Neural crest cell (in vitro differentiated cells): ENCODE results near the gene RAB3GAP2. TPM values are rescaled to one million over a fixed set of nuclear protein-coding genes. Genes with fewer than 3 reads are reported as not detected.
"Not testable (repeated sequence)": the region's sequence is repeated elsewhere in the genome, so short reads cannot be mapped to it uniquely, and the experiment has no call there.

ENCODE experiments used
- DNase-seq: peaks from one replicate; pipeline ENCODE4 v3.0.0; 2021; ENCODE audit warnings: low read depth, mixed read lengths, low spot score
- H3K27ac Mint-ChIP-seq: one replicate; pipeline ENCODE4 v1.8.0; 2021; ENCODE audit warnings: mild to moderate bottlenecking, mixed read lengths; ENCODE audit not compliant: unreplicated experiment
- H3K27me3 Mint-ChIP-seq: 2 replicates; pipeline ENCODE4 v1.8.0; 2021; ENCODE audit warnings: low read depth, mild to moderate bottlenecking, mixed read lengths
- H3K36me3 Mint-ChIP-seq: 2 replicates; pipeline ENCODE4 v1.8.0; 2021; ENCODE audit warnings: low read depth, mild to moderate bottlenecking, mixed read lengths
- H3K4me1 Mint-ChIP-seq: 2 replicates; pipeline ENCODE4 v1.8.0; 2021; ENCODE audit warnings: mixed read lengths
- H3K4me3 Mint-ChIP-seq: one replicate; pipeline ENCODE4 v1.8.0; 2021; ENCODE audit warnings: mild to moderate bottlenecking, mixed read lengths
- H3K9me3 Mint-ChIP-seq: 2 replicates; pipeline ENCODE4 v1.8.0; 2021; ENCODE audit warnings: mixed read lengths
- total RNA-seq: library from RNA; stranded (reverse); gene quantifications from 2 replicates; pipeline ENCODE4 v1.2.1, GENCODE V29; 2021
- TF ChIP-seq, protein P1 (sequence below): fragments of 200-600 bp; sonication (generic); conservative IDR thresholded peaks from 2 replicates; pipeline ENCODE4 v1.5.0; 2021; ENCODE audit warnings: antibody characterized with exemption, mild to moderate bottlenecking

The RAB3GAP2 gene
- total RNA-seq, 1 donor from 2014 or later: 36.4 TPM

GRCh38 chr1:220243947-220244346 lies 28.3 kb downstream of the RAB3GAP2 start:
- Mint-ChIP-seq H3K9me3 (peaks cover 19% of the 10 kb centered on the region), H3K27ac (no peak overlapping the region), H3K27me3 (no peaks in the 10 kb centered on the region), H3K4me1 (peaks cover 9% of the 10 kb centered on the region), H3K36me3 (peaks cover 42% of the 10 kb centered on the region), H3K4me3 (peak overlapping the region; percentile 23)
- TF ChIP-seq, protein P1, sequence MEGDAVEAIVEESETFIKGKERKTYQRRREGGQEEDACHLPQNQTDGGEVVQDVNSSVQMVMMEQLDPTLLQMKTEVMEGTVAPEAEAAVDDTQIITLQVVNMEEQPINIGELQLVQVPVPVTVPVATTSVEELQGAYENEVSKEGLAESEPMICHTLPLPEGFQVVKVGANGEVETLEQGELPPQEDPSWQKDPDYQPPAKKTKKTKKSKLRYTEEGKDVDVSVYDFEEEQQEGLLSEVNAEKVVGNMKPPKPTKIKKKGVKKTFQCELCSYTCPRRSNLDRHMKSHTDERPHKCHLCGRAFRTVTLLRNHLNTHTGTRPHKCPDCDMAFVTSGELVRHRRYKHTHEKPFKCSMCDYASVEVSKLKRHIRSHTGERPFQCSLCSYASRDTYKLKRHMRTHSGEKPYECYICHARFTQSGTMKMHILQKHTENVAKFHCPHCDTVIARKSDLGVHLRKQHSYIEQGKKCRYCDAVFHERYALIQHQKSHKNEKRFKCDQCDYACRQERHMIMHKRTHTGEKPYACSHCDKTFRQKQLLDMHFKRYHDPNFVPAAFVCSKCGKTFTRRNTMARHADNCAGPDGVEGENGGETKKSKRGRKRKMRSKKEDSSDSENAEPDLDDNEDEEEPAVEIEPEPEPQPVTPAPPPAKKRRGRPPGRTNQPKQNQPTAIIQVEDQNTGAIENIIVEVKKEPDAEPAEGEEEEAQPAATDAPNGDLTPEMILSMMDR: no peak
- no peak for DNase-seq

- H3K27me3 Mint-ChIP-seq: no peaks in the 10 kb centered on the region
- H3K9me3 Mint-ChIP-seq: peaks cover 7% of the 10 kb centered on the region
Measured at GRCh38 chr1:220241072-220241663, 31.1 kb downstream of the RAB3GAP2 start.

GRCh38 chr1:220239966-220240365 lies 32.3 kb downstream of the RAB3GAP2 start:
- TF ChIP-seq, protein P1: no peak
- peaks cover 16% of the 10 kb centered on the region for H3K36me3 Mint-ChIP-seq
- no peak for DNase-seq
- peaks cover 4% of the 10 kb centered on the region for H3K4me1 Mint-ChIP-seq
- no peak overlapping the region for H3K4me3 Mint-ChIP-seq
- peaks cover 4% of the 10 kb centered on the region for H3K9me3 Mint-ChIP-seq
- no peak overlapping the region for H3K27ac Mint-ChIP-seq
- no peaks in the 10 kb centered on the region for H3K27me3 Mint-ChIP-seq

More at GRCh38 chr1:220241072-220241663, 31.1 kb downstream of the RAB3GAP2 start:
- no peak overlapping the region for H3K4me3 Mint-ChIP-seq
- TF ChIP-seq, protein P1: no peak
- H3K36me3 Mint-ChIP-seq: peaks cover 24% of the 10 kb centered on the region
- no peak overlapping the region for H3K27ac Mint-ChIP-seq
- no peak for DNase-seq
- peaks cover 9% of the 10 kb centered on the region for H3K4me1 Mint-ChIP-seq

DNA sequence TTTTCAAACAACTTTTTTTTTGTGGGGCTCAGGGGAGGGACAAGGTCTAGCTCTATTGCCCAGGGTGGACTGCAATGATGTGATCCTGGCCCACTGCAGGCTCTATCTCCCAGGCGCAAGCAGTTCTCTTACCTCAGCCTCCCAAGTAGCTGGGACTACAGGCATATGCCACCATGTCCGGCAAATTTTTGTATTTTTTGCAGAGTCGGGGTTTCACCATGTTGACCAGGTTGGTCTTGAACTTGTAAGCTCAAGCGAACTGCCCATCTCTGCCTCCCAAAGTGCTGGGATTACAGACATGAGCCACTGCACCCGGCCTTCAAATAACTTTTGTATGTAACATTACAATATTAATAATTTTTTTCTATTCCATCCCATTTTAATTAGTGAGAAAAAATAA lies 33.0 kb downstream of the RAB3GAP2 start:
- H3K27me3 Mint-ChIP-seq: no peaks in the 10 kb centered on the region
- no peak for DNase-seq
- TF ChIP-seq, protein P1: no peak

DNA sequence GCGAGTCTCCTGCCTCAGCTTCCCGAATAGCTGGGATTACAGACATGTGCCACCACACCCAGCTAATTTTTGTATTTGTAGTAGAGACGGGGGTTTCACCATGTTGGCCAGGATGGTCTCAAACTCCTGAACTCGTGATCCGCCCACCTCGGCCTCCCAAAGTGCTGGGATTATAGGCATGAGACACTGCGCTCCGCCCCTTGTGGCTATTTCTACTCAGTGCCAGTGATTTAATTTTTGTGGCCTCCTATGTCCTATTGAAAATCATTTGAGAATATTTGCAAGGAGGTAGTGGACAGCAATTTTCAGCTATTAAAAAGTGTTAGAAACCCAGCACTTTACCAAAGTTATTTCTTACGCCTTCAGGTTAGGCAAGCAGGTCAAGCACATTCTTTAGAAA lies 36.0 kb downstream of the RAB3GAP2 start:
- not testable (repeated sequence) for H3K4me1 Mint-ChIP-seq, H3K36me3 Mint-ChIP-seq, H3K27ac Mint-ChIP-seq, DNase-seq, H3K27me3 Mint-ChIP-seq, H3K4me3 Mint-ChIP-seq, H3K9me3 Mint-ChIP-seq

More for the DNA sequence above, 33.0 kb downstream of the RAB3GAP2 start:
- Mint-ChIP-seq H3K27ac (no peak overlapping the region), H3K4me3 (no peak overlapping the region), H3K36me3 (peaks cover 9% of the 10 kb centered on the region), H3K4me1 (peaks cover 4% of the 10 kb centered on the region), H3K9me3 (peaks cover 3% of the 10 kb centered on the region)

DNA sequence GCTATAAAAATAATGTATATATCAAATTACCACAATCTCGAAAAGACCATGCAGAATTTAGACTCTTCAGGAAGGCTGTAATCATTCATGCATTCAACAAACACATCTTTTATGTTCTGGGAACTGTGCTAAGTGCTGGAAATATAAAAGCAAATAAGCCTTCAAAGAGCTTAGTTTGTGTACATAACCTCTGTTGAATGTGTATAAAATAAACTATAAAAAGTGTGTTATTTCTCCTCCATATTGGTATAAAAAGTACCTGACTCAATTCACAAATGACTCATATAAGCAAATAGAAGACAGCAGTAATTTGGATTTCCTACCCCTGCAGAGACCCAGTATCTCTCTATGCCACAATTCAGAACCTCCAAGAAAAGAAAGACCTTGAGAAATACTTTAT lies 36.8 kb downstream of the RAB3GAP2 start:
- no peaks in the 10 kb centered on the region for H3K4me1 Mint-ChIP-seq
- H3K27ac Mint-ChIP-seq: no peak overlapping the region
- H3K4me3 Mint-ChIP-seq: no peak overlapping the region
- H3K27me3 Mint-ChIP-seq: no peaks in the 10 kb centered on the region
- H3K9me3 Mint-ChIP-seq: no peaks in the 10 kb centered on the region
- DNase-seq: no peak
- TF ChIP-seq, protein P1: no peak
- peaks cover 5% of the 10 kb centered on the region for H3K36me3 Mint-ChIP-seq
